ENCODE results near the gene TCF4. TPM values are rescaled to one million over a fixed set of nuclear protein-coding genes. Genes with fewer than 3 reads are reported as not detected.

The TCF4 gene
- total RNA-seq, 1 donor from 2014 or later = 62.8 TPM

Small RNAs within 50 kb of the gene (microRNA-seq; reads per million reads assigned to microRNA genes)
- gene MIR4529 (ENCODE audit: borderline number of aligned reads) = not detected
